ENCODE measurements around the gene BEX2.

GRCh38 chrX:103338663-103339062, 27.9 kb upstream of the BEX2 start:
- TF ChIP-seq CTCF (IDR thresholded peaks at IDR 0.05) (no peak), EZH2 (IDR thresholded peaks at IDR 0.05) (no peak), EZH2phosphoT487 (IDR thresholded peaks at IDR 0.05) (no peak)

Measured in neural progenitor cell (in vitro differentiated cells).